ENCODE data around the gene ZNF816. TPM values are rescaled to one million over a fixed set of nuclear protein-coding genes. Genes with fewer than 3 reads are reported as not detected.
"Not testable (repeated sequence)": the region's sequence is repeated elsewhere in the genome, so short reads cannot be mapped to it uniquely, and the experiment has no call there.

Gene ZNF816
- total RNA-seq, 1 experiment from 2014 or later = 9.9 TPM

DNA sequence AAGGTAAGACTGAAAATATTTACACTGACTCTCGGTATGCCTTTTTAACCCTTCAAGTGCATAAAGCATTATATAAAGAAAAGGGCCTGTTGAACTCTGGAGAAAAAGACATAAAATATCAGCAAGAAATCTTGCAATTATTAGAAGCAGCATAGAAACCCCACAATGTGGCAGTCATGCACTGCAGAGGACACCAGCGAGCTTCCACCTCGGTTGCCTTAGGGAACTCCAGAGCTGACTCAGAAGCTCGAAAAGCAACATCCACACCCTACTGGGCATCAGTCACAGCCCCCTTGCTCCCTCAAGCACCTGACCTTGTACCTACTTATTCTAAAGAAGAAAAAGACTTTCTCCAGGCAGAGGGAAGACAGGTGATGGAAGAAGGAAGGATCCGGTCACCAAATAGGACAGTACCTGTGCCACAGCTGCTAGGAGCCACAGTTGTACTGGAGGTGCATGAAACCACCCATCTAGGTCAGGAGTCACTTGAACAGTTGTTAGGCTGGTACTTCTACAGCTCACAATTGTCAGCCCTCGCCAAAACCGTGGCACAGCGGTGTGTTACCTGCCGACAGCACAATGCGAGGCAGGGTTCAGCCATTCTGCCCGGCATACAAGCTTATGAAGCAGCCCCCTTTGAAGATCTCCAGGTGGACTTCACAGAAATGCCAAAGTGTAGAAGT, 2.9 kb downstream of the ZNF816 start:
- no peak for DNase-seq (ENCODE audit: low read depth)

DNA sequence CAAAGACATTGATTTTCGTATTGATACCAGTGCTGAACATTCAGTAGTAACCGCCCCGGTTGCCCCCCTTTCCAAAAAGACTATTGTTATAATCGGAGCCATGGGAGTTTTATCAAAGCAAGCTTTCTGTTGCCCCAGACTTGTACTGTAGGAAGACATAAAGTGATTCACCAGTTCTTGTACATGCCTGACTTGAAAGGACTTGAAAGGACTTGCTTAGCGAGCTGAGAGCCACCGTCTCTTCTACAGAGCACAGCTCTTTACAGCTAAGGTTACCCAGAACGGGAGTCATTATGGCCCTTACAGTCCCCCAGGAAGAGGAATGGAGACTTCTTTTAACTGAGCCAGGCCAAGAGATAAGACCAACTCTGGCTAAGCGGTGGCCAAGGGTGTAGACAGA, 5.1 kb downstream of the ZNF816 start:
- no peak for DNase-seq (ENCODE audit: low read depth)

- no peak for DNase-seq (ENCODE audit: low read depth)
Observed at GRCh38 chr19:52956917-52957316, 5.8 kb downstream of the ZNF816 start.

GRCh38 chr19:52949422-52949821, 13.3 kb downstream of the ZNF816 start:
- DNase-seq (ENCODE audit: low read depth) = no peak

DNA sequence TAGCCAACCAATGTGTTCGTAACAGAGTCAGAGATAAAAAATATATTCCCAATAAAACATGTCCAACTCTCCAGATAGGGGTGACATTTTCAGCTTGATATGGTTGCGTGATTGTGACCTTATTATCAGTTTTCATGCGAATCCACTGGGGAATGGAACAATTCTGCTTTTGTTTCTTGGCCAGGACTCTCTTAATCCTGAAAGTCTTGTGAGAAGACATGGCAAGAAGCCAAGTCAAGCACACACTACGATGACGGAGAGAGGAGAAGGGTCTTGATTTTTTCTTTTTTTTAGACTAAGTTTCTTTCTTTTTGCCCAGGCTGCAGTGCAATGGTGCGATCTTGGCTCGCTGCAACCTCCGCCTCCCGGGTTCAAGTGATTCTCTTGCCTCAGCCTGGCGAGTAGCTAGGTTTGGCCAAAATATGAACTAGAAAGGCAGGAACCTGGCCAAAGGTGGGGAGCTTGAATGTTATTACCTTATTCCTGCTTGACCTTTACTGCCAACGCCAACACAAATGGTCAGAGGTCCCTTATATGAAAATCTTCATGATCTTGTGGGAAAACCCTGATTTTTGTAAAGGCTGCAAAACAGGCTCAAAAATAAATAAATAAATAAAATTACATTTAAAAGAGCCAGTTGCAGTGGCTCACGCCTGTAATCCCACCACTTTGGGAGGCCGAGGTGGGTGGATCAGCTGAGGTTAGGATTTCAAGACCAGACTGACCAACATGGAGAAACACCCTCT, 14.5 kb downstream of the ZNF816 start:
- no peak for DNase-seq (ENCODE audit: low read depth)

GRCh38 chr19:52946322-52947310, 16.1 kb downstream of the ZNF816 start:
- no peak for DNase-seq (ENCODE audit: low read depth)

GRCh38 chr19:52945652-52946321, 16.9 kb downstream of the ZNF816 start:
- DNase-seq (ENCODE audit: low read depth) = no peak

- DNase-seq (ENCODE audit: low read depth) = not testable (repeated sequence)
Observed at GRCh38 chr19:52944703-52945493, 17.8 kb downstream of the ZNF816 start.

DNA sequence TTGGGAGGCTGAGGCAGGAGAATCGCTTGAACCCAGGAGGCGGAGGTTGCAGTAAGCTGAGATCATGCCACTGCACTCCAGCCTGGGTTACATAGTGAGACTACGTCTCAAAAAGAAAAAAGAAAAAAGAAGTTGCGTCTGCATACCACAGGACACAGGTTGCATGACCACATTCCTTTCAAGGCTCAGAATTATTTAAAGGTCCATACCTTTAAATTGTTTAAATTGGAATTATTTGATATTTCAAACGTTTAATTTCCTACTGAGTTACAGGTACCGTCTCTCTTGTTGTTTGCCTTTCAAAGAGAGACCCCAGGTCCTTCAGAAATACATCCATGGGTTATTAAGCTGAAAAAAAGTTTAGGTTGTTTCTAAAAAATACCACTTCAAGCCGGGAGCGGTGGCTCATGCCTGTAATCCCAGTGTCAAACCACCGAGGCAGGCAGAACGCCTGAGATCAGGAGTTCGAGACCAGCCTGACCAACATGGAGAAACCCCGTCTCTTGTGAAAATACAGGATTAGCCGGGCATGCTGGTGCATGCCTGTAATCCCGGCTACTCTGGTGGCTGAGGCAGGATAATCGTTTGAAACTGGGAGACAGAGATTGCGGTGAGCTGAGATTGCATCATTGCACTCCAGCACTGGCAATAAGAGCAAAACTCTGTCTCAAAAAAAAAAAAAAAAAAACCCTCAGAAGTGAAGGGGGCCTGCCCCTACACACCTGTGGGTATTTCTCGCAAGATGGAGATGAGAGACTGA, 18.6 kb downstream of the ZNF816 start:
- no peak for DNase-seq (ENCODE audit: low read depth)

GRCh38 chr19:52943134-52943883, 19.4 kb downstream of the ZNF816 start:
- DNase-seq (ENCODE audit: low read depth) = no peak

GRCh38 chr19:52942386-52943133, 20.1 kb downstream of the ZNF816 start:
- DNase-seq (ENCODE audit: low read depth) = peak; percentile 78

- DNase-seq (ENCODE audit: low read depth) = no peak
Observed at GRCh38 chr19:52941941-52942385, 20.7 kb downstream of the ZNF816 start.

DNA sequence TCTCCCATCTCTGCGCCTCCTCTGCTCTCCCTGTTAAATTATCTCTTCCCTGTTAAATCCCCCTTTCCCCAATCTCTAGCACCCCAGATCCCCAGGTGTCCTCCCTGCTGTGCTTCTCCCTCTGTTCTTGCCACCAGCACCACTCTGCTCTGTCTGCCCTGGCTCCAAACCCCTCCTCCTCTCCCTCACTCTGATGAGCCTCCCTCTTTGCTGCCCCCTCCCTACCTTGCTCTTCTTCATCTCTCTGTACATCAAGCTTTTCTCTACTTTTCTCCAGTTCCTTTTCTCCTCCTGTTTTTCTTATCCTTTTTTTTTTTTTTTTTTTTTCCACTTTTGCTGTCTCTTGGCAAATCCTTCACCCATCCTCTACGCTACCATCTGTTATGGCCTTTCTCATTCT, 21.2 kb downstream of the ZNF816 start:
- not testable (repeated sequence) for DNase-seq (ENCODE audit: low read depth)

DNA sequence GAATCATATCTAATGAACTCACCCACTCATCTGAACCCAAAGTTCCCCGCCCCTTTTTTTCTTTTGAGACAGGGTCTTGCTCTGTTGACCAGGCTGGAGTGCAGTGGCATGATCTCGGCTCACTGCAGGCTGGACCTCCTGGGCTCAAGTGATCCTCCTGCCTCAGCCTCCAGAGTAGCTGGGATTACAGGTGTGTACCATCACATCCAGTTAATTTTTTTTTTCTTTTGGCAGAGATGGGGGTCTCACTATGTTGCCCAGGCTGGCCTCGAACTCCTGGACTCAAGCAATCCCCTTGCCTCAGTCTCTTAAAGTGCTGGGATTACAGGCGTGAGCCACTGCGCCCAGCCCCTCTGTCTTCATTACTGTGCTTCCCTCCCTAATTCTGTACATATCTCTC, 21.8 kb downstream of the ZNF816 start:
- DNase-seq (ENCODE audit: low read depth) = not testable (repeated sequence)

DNA sequence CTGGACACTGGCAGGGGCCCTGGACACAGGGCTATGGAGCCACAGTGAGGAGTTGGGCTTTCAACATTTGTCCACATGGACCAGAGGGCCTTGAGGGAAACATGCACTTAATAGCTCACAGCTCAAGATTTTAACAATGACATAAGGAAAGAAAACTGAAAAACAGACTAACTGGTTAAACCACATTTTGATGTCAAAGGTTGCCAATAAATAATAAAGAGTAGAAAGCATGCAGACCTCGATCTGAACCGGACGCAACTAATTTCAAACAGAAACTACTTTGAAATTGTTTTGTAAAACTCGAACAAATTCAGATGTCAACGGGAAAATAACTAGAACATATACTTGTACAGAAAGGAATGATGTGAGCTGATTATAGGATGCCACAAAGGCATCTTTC, 23.9 kb downstream of the ZNF816 start:
- DNase-seq (ENCODE audit: low read depth) = no peak

GRCh38 chr19:52936954-52937325, 25.7 kb downstream of the ZNF816 start:
- no peak for DNase-seq (ENCODE audit: low read depth)

- DNase-seq (ENCODE audit: low read depth) = no peak
Observed at GRCh38 chr19:52936151-52936953, 26.3 kb downstream of the ZNF816 start.
